ENCODE results near the gene C1QTNF1.
A peak's percentile ranks its signal among the peaks of the same experiment; 100 is the strongest.

Gene C1QTNF1

GRCh38 chr17:79036596-79036995 lies 12.6 kb downstream of the C1QTNF1 start:
- TF ChIP-seq CTCF (IDR thresholded peaks at IDR 0.05; ENCODE audit: insufficient read depth, low read length, missing control alignments), result no peak
- POLR2A ChIA-PET, result interaction anchor here (1.0 kb wide), 1 partner anchor 8 kb away, joined by 3 read pairs; no protein-coding TSS in a partner anchor
- H3K4me3 ChIP-seq (ENCODE audit: low read depth, low read length), result no peak overlapping the region
- DNase-seq (ENCODE audit: low read depth, low spot score), result peak; percentile 84
- CTCF ChIA-PET, result interaction anchor here (0.9 to 14.9 kb wide), 14 partner anchors 8 to 540 kb away, joined by 3 to 160 read pairs (median 4); no protein-coding TSS in a partner anchor

- POLR2A ChIA-PET, result no interaction called here
- peak; percentile 63 for DNase-seq (ENCODE audit: low read depth, low spot score)
- TF ChIP-seq CTCF (IDR thresholded peaks at IDR 0.05; ENCODE audit: insufficient read depth, low read length, missing control alignments), result no peak
- CTCF ChIA-PET, result interaction anchor here (1.6 to 14.9 kb wide), 3 partner anchors 11 to 350 kb away, joined by 4 to 160 read pairs (median 32); no protein-coding TSS in a partner anchor
- H3K4me3 ChIP-seq (ENCODE audit: low read depth, low read length), result no peak overlapping the region
These were observed 14.7 kb downstream of the C1QTNF1 start for GRCh38 chr17:79038545-79039135.

- TF ChIP-seq CTCF (IDR thresholded peaks at IDR 0.05; ENCODE audit: insufficient read depth, low read length, missing control alignments), result no peak
- ChIA-PET POLR2A (no interaction called here), CTCF (interaction anchor here (1.0 to 14.9 kb wide), 4 partner anchors 9 to 349 kb away, joined by 3 to 160 read pairs (median 18); no protein-coding TSS in a partner anchor)
- DNase-seq (ENCODE audit: low read depth, low spot score), result no peak
- H3K4me3 ChIP-seq (ENCODE audit: low read depth, low read length), result no peak overlapping the region
These were observed 15.2 kb downstream of the C1QTNF1 start for GRCh38 chr17:79039171-79039570.

DNA sequence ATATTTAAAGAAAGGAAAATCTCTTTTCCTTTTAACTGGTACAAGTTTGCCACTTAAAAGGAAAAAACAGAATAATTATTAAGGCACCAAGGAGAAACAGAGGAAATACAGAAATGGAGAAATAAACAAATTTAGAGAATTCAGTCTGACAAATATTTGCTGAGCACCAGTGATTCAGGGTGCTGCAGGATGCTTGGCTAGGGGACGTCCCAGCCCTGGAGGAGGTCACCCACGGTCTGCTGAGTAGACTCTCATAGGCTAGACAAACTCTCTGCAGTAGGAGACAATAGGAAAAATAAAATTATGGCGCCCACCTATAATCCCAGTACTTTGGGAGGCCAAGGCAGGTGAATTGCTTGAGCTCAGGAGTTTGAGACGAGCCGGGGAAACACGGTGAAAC lies 15.9 kb downstream of the C1QTNF1 start:
- CTCF ChIA-PET, result interaction anchor here (1.0 to 14.9 kb wide), 4 partner anchors 9 to 348 kb away, joined by 3 to 160 read pairs (median 18); no protein-coding TSS in a partner anchor

GRCh38 chr17:79041041-79041570 lies 17.1 kb downstream of the C1QTNF1 start:
- POLR2A ChIA-PET, result interaction anchor here (0.7 kb wide), 1 partner anchor 688 kb away, joined by 3 read pairs; no protein-coding TSS in a partner anchor
- no peak overlapping the region for H3K4me3 ChIP-seq (ENCODE audit: low read depth, low read length)
- CTCF ChIA-PET, result interaction anchor here (0.7 to 14.9 kb wide), 8 partner anchors 11 to 360 kb away, joined by 3 to 160 read pairs (median 4); no protein-coding TSS in a partner anchor
- DNase-seq (ENCODE audit: low read depth, low spot score), result no peak
- no peak for TF ChIP-seq CTCF (IDR thresholded peaks at IDR 0.05; ENCODE audit: insufficient read depth, low read length, missing control alignments)

More for the DNA sequence above, 15.9 kb downstream of the C1QTNF1 start:
- no peak for DNase-seq (ENCODE audit: low read depth, low spot score)
- no peak overlapping the region for H3K4me3 ChIP-seq (ENCODE audit: low read depth, low read length)
- POLR2A ChIA-PET, result no interaction called here
- no peak for TF ChIP-seq CTCF (IDR thresholded peaks at IDR 0.05; ENCODE audit: insufficient read depth, low read length, missing control alignments)

- TF ChIP-seq CTCF (IDR thresholded peaks at IDR 0.05; ENCODE audit: insufficient read depth, low read length, missing control alignments), result no peak
- ChIA-PET CTCF (interaction anchor here (0.9 to 14.9 kb wide), 18 partner anchors 9 to 359 kb away, joined by 3 to 160 read pairs (median 4); no protein-coding TSS in a partner anchor), POLR2A (no interaction called here)
- no peak for DNase-seq (ENCODE audit: low read depth, low spot score)
- H3K4me3 ChIP-seq (ENCODE audit: low read depth, low read length), result no peak overlapping the region
These were observed 17.9 kb downstream of the C1QTNF1 start for GRCh38 chr17:79041723-79042420.
